ENCODE results near the gene NKAIN2.

Gene NKAIN2

GRCh38 chr6:123940551-123940950 is 136.9 kb downstream of the NKAIN2 start:
- H3K27ac ChIP-seq (ENCODE audit: low read depth, low read length): no peak overlapping the region
- H3K9me3 ChIP-seq (ENCODE audit: control insufficient read depth in 1 of 2, low read length in 2 of 2): no peaks in the 10 kb centered on the region
- no peaks in the 10 kb centered on the region for H3K4me1 ChIP-seq (ENCODE audit: control insufficient read depth in 1 of 2, insufficient read depth in 2 of 2, low read length in 2 of 2)
- no peak overlapping the region for H3K9ac ChIP-seq (ENCODE audit: low read depth in 1 of 2, low read length in 2 of 2)
- no peaks in the 10 kb centered on the region for H3K36me3 ChIP-seq (ENCODE audit: control insufficient read depth in 1 of 2, insufficient read depth in 2 of 2, low read length in 2 of 2)
- no peak overlapping the region for H3K4me3 ChIP-seq (ENCODE audit: low read depth in 1 of 2, low read length in 2 of 2)
- H3K27me3 ChIP-seq (ENCODE audit: control insufficient read depth in 1 of 2, insufficient read depth in 2 of 2, low read length in 2 of 2): no peaks in the 10 kb centered on the region

DNA sequence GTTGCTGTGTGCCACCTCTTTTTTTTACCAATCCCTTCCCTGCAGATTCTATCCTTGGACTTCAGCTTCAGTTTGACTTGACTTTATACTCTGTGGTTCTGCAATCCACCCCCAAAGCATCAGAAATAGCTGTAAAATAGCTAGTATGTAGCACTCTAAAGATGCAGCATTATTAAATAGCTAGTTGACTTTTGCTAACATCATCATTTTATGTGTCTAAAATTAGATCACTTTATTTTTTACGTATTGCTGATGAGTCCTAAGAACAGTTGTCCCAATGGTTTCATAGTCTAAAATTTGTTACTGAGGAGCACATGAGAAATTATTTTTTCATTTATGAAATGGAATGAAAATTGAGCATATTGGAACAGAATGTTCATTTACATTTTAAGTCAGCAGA is 138.2 kb downstream of the NKAIN2 start:
- no peak overlapping the region for H3K27ac ChIP-seq (ENCODE audit: low read depth, low read length)
- H3K9ac ChIP-seq (ENCODE audit: low read depth in 1 of 2, low read length in 2 of 2): no peak overlapping the region
- H3K36me3 ChIP-seq (ENCODE audit: control insufficient read depth in 1 of 2, insufficient read depth in 2 of 2, low read length in 2 of 2): no peaks in the 10 kb centered on the region
- H3K27me3 ChIP-seq (ENCODE audit: control insufficient read depth in 1 of 2, insufficient read depth in 2 of 2, low read length in 2 of 2): no peaks in the 10 kb centered on the region
- H3K4me3 ChIP-seq (ENCODE audit: low read depth in 1 of 2, low read length in 2 of 2): no peak overlapping the region
- no peaks in the 10 kb centered on the region for H3K4me1 ChIP-seq (ENCODE audit: control insufficient read depth in 1 of 2, insufficient read depth in 2 of 2, low read length in 2 of 2)
- no peaks in the 10 kb centered on the region for H3K9me3 ChIP-seq (ENCODE audit: control insufficient read depth in 1 of 2, low read length in 2 of 2)

DNA sequence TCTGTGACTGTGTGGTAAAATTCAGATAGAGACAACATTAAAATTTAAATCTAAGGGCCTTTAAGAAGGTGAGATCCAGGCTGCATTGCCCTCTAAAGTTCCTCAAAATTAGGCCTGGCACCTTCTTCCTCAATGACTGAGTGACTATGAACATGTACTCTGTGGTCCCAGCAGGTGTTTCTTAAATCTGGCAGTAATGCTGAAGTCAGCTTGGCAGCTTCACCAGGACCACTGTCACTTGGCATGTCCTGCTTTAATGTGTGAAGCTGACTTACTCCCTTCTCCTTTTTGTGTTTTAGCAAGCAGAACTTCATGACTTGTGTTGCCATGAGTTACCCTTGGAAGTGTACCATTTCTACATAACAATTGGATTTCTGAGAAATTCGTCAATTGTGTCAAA is 141.7 kb downstream of the NKAIN2 start:
- no peaks in the 10 kb centered on the region for H3K36me3 ChIP-seq (ENCODE audit: control insufficient read depth in 1 of 2, insufficient read depth in 2 of 2, low read length in 2 of 2)
- no peak overlapping the region for H3K27ac ChIP-seq (ENCODE audit: low read depth, low read length)
- H3K9ac ChIP-seq (ENCODE audit: low read depth in 1 of 2, low read length in 2 of 2): no peak overlapping the region
- H3K4me1 ChIP-seq (ENCODE audit: control insufficient read depth in 1 of 2, insufficient read depth in 2 of 2, low read length in 2 of 2): no peaks in the 10 kb centered on the region
- H3K4me3 ChIP-seq (ENCODE audit: low read depth in 1 of 2, low read length in 2 of 2): no peak overlapping the region
- H3K9me3 ChIP-seq (ENCODE audit: control insufficient read depth in 1 of 2, low read length in 2 of 2): no peaks in the 10 kb centered on the region
- H3K27me3 ChIP-seq (ENCODE audit: control insufficient read depth in 1 of 2, insufficient read depth in 2 of 2, low read length in 2 of 2): no peaks in the 10 kb centered on the region

DNA sequence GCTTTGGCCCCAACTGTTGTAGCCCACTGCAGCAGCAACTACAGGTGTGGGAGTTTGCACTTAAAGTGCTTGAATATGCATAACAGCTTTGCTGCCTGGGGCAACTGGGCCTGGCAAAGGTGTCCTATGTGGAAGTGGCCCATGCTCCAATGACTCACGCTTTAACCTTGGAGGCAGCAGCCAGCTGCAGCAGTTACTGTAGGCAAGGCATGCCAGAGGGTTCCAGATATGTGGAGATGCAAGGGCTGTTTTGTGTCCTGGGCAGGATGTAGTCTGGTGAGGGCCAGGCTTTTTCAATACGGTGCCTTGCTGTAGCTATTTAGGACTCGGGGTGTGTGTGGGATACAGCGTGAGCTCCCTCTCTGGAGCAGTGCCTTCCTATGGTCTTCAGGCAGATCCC is 150.3 kb downstream of the NKAIN2 start:
- Histone ChIP-seq H3K4me3 (ENCODE audit: low read depth in 1 of 2, low read length in 2 of 2) (no peak overlapping the region), H3K9me3 (ENCODE audit: control insufficient read depth in 1 of 2, low read length in 2 of 2) (peaks cover 0 to 7% of the 10 kb centered on the region in 2 donors), H3K27me3 (ENCODE audit: control insufficient read depth in 1 of 2, insufficient read depth in 2 of 2, low read length in 2 of 2) (no peaks in the 10 kb centered on the region), H3K36me3 (ENCODE audit: control insufficient read depth in 1 of 2, insufficient read depth in 2 of 2, low read length in 2 of 2) (no peaks in the 10 kb centered on the region), H3K4me1 (ENCODE audit: control insufficient read depth in 1 of 2, insufficient read depth in 2 of 2, low read length in 2 of 2) (no peaks in the 10 kb centered on the region), H3K27ac (ENCODE audit: low read depth, low read length) (no peak overlapping the region), H3K9ac (ENCODE audit: low read depth in 1 of 2, low read length in 2 of 2) (no peak overlapping the region)

- H3K27ac ChIP-seq (ENCODE audit: low read depth, low read length): no peak overlapping the region
- H3K27me3 ChIP-seq (ENCODE audit: control insufficient read depth in 1 of 2, insufficient read depth in 2 of 2, low read length in 2 of 2): no peaks in the 10 kb centered on the region
- H3K36me3 ChIP-seq (ENCODE audit: control insufficient read depth in 1 of 2, insufficient read depth in 2 of 2, low read length in 2 of 2): no peaks in the 10 kb centered on the region
Observed at GRCh38 chr6:123956492-123957139, 153.0 kb downstream of the NKAIN2 start.

GRCh38 chr6:123962508-123962907 is 158.8 kb downstream of the NKAIN2 start:
- H3K27me3 ChIP-seq (ENCODE audit: control insufficient read depth in 1 of 2, insufficient read depth in 2 of 2, low read length in 2 of 2): no peaks in the 10 kb centered on the region
- H3K27ac ChIP-seq (ENCODE audit: low read depth, low read length): no peak overlapping the region
- no peaks in the 10 kb centered on the region for H3K4me1 ChIP-seq (ENCODE audit: control insufficient read depth in 1 of 2, insufficient read depth in 2 of 2, low read length in 2 of 2)
- no peak overlapping the region for H3K4me3 ChIP-seq (ENCODE audit: low read depth in 1 of 2, low read length in 2 of 2)
- no peaks in the 10 kb centered on the region for H3K36me3 ChIP-seq (ENCODE audit: control insufficient read depth in 1 of 2, insufficient read depth in 2 of 2, low read length in 2 of 2)
- H3K9ac ChIP-seq (ENCODE audit: low read depth in 1 of 2, low read length in 2 of 2): no peak overlapping the region
- H3K9me3 ChIP-seq (ENCODE audit: control insufficient read depth in 1 of 2, low read length in 2 of 2): no peaks in the 10 kb centered on the region

More at GRCh38 chr6:123956492-123957139, 153.0 kb downstream of the NKAIN2 start:
- Histone ChIP-seq H3K4me3 (ENCODE audit: low read depth in 1 of 2, low read length in 2 of 2) (no peak overlapping the region), H3K9me3 (ENCODE audit: control insufficient read depth in 1 of 2, low read length in 2 of 2) (peaks cover 0 to 7% of the 10 kb centered on the region in 2 donors), H3K4me1 (ENCODE audit: control insufficient read depth in 1 of 2, insufficient read depth in 2 of 2, low read length in 2 of 2) (no peaks in the 10 kb centered on the region), H3K9ac (ENCODE audit: low read depth in 1 of 2, low read length in 2 of 2) (no peak overlapping the region)

- Histone ChIP-seq H3K27me3 (ENCODE audit: control insufficient read depth in 1 of 2, insufficient read depth in 2 of 2, low read length in 2 of 2) (no peaks in the 10 kb centered on the region), H3K36me3 (ENCODE audit: control insufficient read depth in 1 of 2, insufficient read depth in 2 of 2, low read length in 2 of 2) (no peaks in the 10 kb centered on the region), H3K27ac (ENCODE audit: low read depth, low read length) (no peak overlapping the region), H3K9me3 (ENCODE audit: control insufficient read depth in 1 of 2, low read length in 2 of 2) (no peaks in the 10 kb centered on the region), H3K4me1 (ENCODE audit: control insufficient read depth in 1 of 2, insufficient read depth in 2 of 2, low read length in 2 of 2) (no peaks in the 10 kb centered on the region), H3K4me3 (ENCODE audit: low read depth in 1 of 2, low read length in 2 of 2) (no peak overlapping the region), H3K9ac (ENCODE audit: low read depth in 1 of 2, low read length in 2 of 2) (no peak overlapping the region)
Observed at GRCh38 chr6:123965894-123966293, 162.2 kb downstream of the NKAIN2 start.

GRCh38 chr6:123966618-123967017 is 163.0 kb downstream of the NKAIN2 start:
- Histone ChIP-seq H3K27ac (ENCODE audit: low read depth, low read length) (no peak overlapping the region), H3K27me3 (ENCODE audit: control insufficient read depth in 1 of 2, insufficient read depth in 2 of 2, low read length in 2 of 2) (no peaks in the 10 kb centered on the region)

GRCh38 chr6:123967905-123968304 is 164.2 kb downstream of the NKAIN2 start:
- Histone ChIP-seq H3K4me1 (ENCODE audit: control insufficient read depth in 1 of 2, insufficient read depth in 2 of 2, low read length in 2 of 2) (no peaks in the 10 kb centered on the region), H3K36me3 (ENCODE audit: control insufficient read depth in 1 of 2, insufficient read depth in 2 of 2, low read length in 2 of 2) (no peaks in the 10 kb centered on the region), H3K27ac (ENCODE audit: low read depth, low read length) (no peak overlapping the region), H3K9me3 (ENCODE audit: control insufficient read depth in 1 of 2, low read length in 2 of 2) (no peaks in the 10 kb centered on the region), H3K4me3 (ENCODE audit: low read depth in 1 of 2, low read length in 2 of 2) (no peak overlapping the region), H3K9ac (ENCODE audit: low read depth in 1 of 2, low read length in 2 of 2) (no peak overlapping the region), H3K27me3 (ENCODE audit: control insufficient read depth in 1 of 2, insufficient read depth in 2 of 2, low read length in 2 of 2) (no peaks in the 10 kb centered on the region)

More at GRCh38 chr6:123966618-123967017, 163.0 kb downstream of the NKAIN2 start:
- H3K36me3 ChIP-seq (ENCODE audit: control insufficient read depth in 1 of 2, insufficient read depth in 2 of 2, low read length in 2 of 2): no peaks in the 10 kb centered on the region
- no peak overlapping the region for H3K4me3 ChIP-seq (ENCODE audit: low read depth in 1 of 2, low read length in 2 of 2)
- no peaks in the 10 kb centered on the region for H3K4me1 ChIP-seq (ENCODE audit: control insufficient read depth in 1 of 2, insufficient read depth in 2 of 2, low read length in 2 of 2)
- H3K9me3 ChIP-seq (ENCODE audit: control insufficient read depth in 1 of 2, low read length in 2 of 2): no peaks in the 10 kb centered on the region
- H3K9ac ChIP-seq (ENCODE audit: low read depth in 1 of 2, low read length in 2 of 2): no peak overlapping the region

DNA sequence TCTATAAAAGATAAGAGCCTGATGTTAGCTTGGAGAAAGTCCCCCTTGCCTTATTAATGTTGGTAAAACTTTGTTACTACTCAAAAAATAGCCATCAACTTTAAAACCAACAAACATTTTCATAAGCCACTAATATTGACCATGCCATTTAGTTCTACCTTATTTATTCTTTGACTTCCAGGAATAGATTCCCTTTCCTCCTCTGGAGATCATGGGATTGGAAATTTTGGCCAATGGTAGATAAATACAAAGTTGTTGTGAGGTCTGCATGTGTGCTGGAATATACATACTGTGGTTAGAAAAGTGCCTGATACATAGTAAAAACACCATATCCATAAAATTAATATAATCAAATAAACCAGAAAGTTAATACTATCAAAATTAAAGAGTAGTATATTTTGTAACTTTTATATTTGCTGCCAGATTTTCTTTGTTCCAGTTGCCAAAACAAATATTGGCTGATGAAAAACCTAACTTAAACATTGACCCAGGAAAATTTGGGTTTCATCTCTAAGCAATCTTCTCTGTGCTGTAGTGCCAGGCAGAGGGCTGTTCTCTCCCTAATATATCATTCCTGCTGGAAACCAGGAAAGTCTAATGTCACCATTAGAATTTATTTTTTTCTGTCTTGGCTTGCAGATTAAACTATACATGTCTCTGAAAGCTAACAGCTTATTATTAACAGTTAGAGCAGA is 169.1 kb downstream of the NKAIN2 start:
- Histone ChIP-seq H3K27me3 (ENCODE audit: control insufficient read depth in 1 of 2, insufficient read depth in 2 of 2, low read length in 2 of 2) (no peaks in the 10 kb centered on the region), H3K9me3 (ENCODE audit: control insufficient read depth in 1 of 2, low read length in 2 of 2) (no peaks in the 10 kb centered on the region), H3K4me1 (ENCODE audit: control insufficient read depth in 1 of 2, insufficient read depth in 2 of 2, low read length in 2 of 2) (no peaks in the 10 kb centered on the region), H3K4me3 (ENCODE audit: low read depth in 1 of 2, low read length in 2 of 2) (no peak overlapping the region), H3K36me3 (ENCODE audit: control insufficient read depth in 1 of 2, insufficient read depth in 2 of 2, low read length in 2 of 2) (no peaks in the 10 kb centered on the region), H3K27ac (ENCODE audit: low read depth, low read length) (no peak overlapping the region), H3K9ac (ENCODE audit: low read depth in 1 of 2, low read length in 2 of 2) (no peak overlapping the region)
